GM19324 (cell line): Measurements from ENCODE around the gene TIMM23.

Experiments used
- ATAC-seq: cut with Tn5 transposase; IDR thresholded peaks from one replicate; pipeline ENCODE4 v1.9.1; 2021; ENCODE audit warnings: mild to moderate bottlenecking, moderate library complexity; ENCODE audit not compliant: unreplicated experiment, low FRiP score

The TIMM23 gene

GRCh38 chr10:46050941-46051623 is 78.8 kb downstream of the TIMM23 start:
- no peak for ATAC-seq

GRCh38 chr10:46052057-46052790 is 79.9 kb downstream of the TIMM23 start:
- no peak for ATAC-seq

GRCh38 chr10:46052791-46053375 is 80.6 kb downstream of the TIMM23 start:
- ATAC-seq = no peak
